ENCODE data around the gene KSR2.

Gene KSR2

GRCh38 chr12:117517219-117517739, 451.5 kb downstream of the KSR2 start:
- no peak for DNase-seq

GRCh38 chr12:117516034-117516433, 452.8 kb downstream of the KSR2 start:
- DNase-seq: no peak

GRCh38 chr12:117514016-117514415, 454.8 kb downstream of the KSR2 start:
- DNase-seq: peak; percentile 68

GRCh38 chr12:117513353-117513752, 455.4 kb downstream of the KSR2 start:
- DNase-seq: peak; percentile 14

GRCh38 chr12:117508468-117508867, 460.3 kb downstream of the KSR2 start:
- DNase-seq: no peak

- DNase-seq: peak; percentile 68
Measured at GRCh38 chr12:117507548-117507947, 461.2 kb downstream of the KSR2 start.

GRCh38 chr12:117506333-117506732, 462.5 kb downstream of the KSR2 start:
- DNase-seq: no peak

- DNase-seq: no peak
Measured at GRCh38 chr12:117502633-117503032, 466.2 kb downstream of the KSR2 start.

- no peak for DNase-seq
Measured at GRCh38 chr12:117502233-117502632, 466.6 kb downstream of the KSR2 start.

GRCh38 chr12:117501076-117501869, 467.5 kb downstream of the KSR2 start:
- DNase-seq: no peak

- no peak for DNase-seq
Measured at GRCh38 chr12:117499759-117500485, 468.9 kb downstream of the KSR2 start.

GRCh38 chr12:117498880-117499279, 469.9 kb downstream of the KSR2 start:
- no peak for DNase-seq

- DNase-seq: no peak
Measured at GRCh38 chr12:117498256-117498655, 470.5 kb downstream of the KSR2 start.

- no peak for DNase-seq
Measured at GRCh38 chr12:117497407-117497806, 471.4 kb downstream of the KSR2 start.

GRCh38 chr12:117494833-117495655, 473.7 kb downstream of the KSR2 start:
- DNase-seq: peak; percentile 60

GRCh38 chr12:117491711-117492110, 477.1 kb downstream of the KSR2 start:
- no peak for DNase-seq

GRCh38 chr12:117490130-117490529, 478.7 kb downstream of the KSR2 start:
- no peak for DNase-seq

GRCh38 chr12:117489671-117490070, 479.1 kb downstream of the KSR2 start:
- no peak for DNase-seq

GRCh38 chr12:117486840-117487659, 481.7 kb downstream of the KSR2 start:
- no peak for DNase-seq

- peak; percentile 81 for DNase-seq
Measured at GRCh38 chr12:117485984-117486839, 482.6 kb downstream of the KSR2 start.

- DNase-seq: no peak
Measured at GRCh38 chr12:117484901-117485300, 483.9 kb downstream of the KSR2 start.
